Fibroblast of gingiva (primary cell): ENCODE results near the gene KRTAP10-8.
"Not testable (repeated sequence)": the region's sequence is repeated elsewhere in the genome, so short reads cannot be mapped to it uniquely, and the experiment has no call there.

Source experiments
- DNase-seq: peaks from one replicate; pipeline ENCODE4 v3.0.0-alpha.2; 2011; ENCODE audit warnings: low read depth

KRTAP10-8 gene

GRCh38 chr21:44599264-44600029 lies 12.4 kb upstream of the KRTAP10-8 start:
- DNase-seq = no peak

GRCh38 chr21:44600118-44600978 lies 11.5 kb upstream of the KRTAP10-8 start, which contains the start of gene KRTAP10-7:
KRTAP10-7 (plus strand) TSS chr21:44600597; CDS start chr21:44600622, 25 bp downstream.
- DNase-seq = not testable (repeated sequence)

GRCh38 chr21:44601091-44601490 lies 10.8 kb upstream of the KRTAP10-8 start:
- not testable (repeated sequence) for DNase-seq

GRCh38 chr21:44601596-44602462 lies 10.1 kb upstream of the KRTAP10-8 start:
- no peak for DNase-seq

GRCh38 chr21:44602463-44602850 lies 9.4 kb upstream of the KRTAP10-8 start:
- DNase-seq = no peak

- no peak for DNase-seq
Observed at GRCh38 chr21:44603109-44603875, 8.6 kb upstream of the KRTAP10-8 start.

GRCh38 chr21:44603911-44604310 lies 8.0 kb upstream of the KRTAP10-8 start:
- DNase-seq = no peak

- DNase-seq = no peak
Observed at GRCh38 chr21:44606495-44606894, 5.4 kb upstream of the KRTAP10-8 start.

- DNase-seq = no peak
Observed at GRCh38 chr21:44609193-44609592, 2.7 kb upstream of the KRTAP10-8 start.

- DNase-seq = not testable (repeated sequence)
Observed at GRCh38 chr21:44610157-44610843, 1.6 kb upstream of the KRTAP10-8 start.

GRCh38 chr21:44611551-44611950 lies 328 bp upstream of the KRTAP10-8 start:
- DNase-seq = no peak

- no peak for DNase-seq
Observed at GRCh38 chr21:44612669-44613229, 870 bp downstream of the KRTAP10-8 start.

DNA sequence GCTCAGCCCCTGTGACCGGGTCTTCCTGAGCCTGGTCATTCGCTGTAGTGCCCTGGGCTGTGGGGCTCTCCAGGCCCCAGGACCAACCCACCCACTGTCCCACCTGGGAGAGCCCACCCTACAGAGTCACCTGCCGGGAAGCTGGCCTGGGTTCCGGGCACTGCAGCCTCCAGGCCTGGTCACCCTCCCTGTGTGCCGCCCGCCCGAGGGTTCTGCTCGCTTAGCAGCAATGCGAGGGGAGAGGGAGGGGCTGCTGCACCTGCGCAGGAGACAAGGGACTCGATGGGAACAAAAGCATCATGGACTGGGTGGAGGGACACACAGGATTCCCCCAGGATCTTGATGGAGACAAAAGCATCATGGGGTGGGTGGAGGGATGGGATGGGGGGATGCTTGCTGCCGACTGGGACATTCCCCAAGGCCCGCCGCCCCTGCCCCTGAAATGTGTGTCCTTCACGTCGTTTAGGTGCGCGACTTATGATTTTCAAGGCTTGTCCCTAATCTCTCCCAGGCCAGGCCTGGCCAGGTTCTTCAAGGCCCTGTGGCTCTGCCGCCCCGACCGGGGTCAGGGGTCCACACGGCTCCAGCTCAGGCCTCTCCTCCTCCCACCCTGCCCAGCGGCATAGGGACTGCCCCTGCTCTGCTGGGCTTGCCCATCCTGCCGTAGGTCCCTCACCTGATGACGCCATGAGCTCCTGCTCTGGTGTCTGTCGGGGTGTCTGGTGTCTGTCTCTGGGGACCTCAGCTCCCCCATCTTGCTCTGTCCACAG lies 1.7 kb downstream of the KRTAP10-8 start:
- DNase-seq = no peak

DNA sequence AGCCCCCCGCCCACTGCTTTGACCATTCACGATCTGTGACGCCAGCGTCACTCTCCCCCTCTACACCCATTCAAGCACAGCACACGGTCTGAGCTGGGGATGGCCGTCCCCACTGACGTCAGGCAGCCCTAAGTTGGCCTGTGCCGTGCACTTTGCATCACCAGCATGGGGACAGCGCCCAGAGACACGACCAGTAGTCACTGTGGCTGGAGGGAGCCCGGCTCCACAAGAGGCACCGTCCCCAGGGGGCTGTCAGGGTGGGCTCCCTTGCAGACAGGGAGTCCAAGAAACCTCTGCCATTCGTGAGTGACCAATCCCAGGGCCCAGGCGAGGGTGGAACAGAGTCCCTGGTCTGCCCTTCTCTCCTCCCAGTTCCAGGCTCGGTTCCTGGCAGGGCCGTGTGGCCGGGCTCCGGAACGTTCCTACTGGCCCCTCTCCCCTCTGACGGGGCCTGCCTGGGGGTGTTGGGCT lies 2.3 kb downstream of the KRTAP10-8 start:
- no peak for DNase-seq

DNA sequence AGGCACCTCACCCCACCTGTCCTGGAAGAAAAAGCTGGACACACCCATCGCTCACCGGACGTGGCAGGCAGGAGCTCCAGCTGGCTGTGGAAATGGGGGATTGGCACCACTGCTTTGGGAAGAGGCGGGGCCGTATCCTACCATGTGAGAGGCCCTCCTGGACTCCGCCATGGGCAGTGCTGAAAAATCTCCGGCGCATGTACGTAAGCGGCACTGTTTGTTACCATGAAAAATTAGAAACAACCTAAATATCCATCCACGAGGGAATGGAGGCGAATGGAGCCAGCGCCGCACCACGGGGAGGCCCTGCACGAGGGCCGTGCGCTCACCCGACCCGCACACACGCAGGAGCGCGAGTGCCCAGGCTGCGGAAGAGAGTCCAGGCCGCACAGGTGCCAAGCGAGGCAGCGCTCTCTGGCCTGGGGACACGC lies 3.1 kb downstream of the KRTAP10-8 start:
- no peak for DNase-seq

DNA sequence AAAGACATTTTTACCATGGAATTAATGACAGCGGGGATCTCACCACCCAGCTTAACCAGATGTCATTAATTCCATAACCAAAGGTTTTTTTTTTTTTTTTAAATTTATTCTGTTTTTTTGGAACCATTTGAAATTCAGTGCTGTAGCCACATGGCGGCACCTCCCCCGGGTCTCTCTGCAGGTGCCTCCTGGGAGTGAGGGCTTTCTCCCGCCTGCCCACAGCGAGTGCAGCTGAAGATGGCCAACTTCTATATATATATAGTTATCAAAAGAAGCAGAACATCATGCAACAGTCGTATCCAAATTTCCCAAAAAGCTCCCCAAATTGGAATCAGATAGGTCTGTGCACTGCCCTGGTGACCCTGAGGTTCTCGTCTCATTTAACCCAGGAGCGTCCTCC lies 3.6 kb downstream of the KRTAP10-8 start:
- DNase-seq = no peak

DNA sequence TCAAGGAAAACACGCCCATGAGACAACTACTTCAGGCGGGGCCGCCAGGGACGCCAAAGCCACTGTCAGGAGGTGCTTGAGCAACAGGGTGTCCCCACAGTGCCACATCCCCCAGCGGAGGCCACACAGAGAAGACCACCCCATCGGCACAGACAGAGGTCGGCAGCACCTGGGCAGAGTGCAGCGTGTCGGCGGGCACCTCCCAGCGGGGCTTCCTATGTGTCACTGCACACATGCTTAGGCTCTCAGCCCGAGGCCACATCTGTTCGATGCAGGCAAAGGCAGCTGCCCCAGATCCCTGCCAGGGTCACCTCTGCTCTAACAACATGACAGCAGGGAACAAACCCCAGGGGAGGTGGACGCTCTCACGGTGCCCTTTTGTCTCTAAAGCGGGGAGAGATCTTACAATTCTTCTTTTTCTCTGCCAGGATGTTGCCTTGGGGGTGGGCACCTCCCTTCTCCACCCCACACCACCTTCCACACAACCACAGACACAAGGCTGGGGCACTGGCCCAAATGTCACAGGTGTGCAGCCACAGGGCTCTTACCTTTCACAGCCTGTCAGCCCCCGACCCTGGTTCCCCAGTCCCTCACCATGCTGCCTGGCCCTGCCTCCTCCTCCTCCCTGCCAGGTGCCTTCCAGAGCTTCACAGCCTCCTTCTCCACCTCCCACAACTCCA lies 4.2 kb downstream of the KRTAP10-8 start:
- DNase-seq = no peak

- no peak for DNase-seq
Observed at GRCh38 chr21:44616591-44616926, 4.7 kb downstream of the KRTAP10-8 start.

GRCh38 chr21:44617071-44617501 lies 5.2 kb downstream of the KRTAP10-8 start:
- DNase-seq = no peak
